ENCODE data around the gene CA5A.

CA5A gene

GRCh38 chr16:87950765-87951551, 14.6 kb upstream of the CA5A start, which contains the start of gene BANP:
Gene BANP (plus strand): TSS chr16:87951434. CDS start chr16:87975116, 23,682 bp downstream.
- H3K27ac ChIP-seq, result peak within 1 kb of the TSS; percentile 73
- no peak; the same call in 1 of the 2 replicates for TF ChIP-seq CTCF (conservative IDR thresholded peaks at IDR 0.05)

- no peak for TF ChIP-seq CTCF (conservative IDR thresholded peaks at IDR 0.05)
- no peak overlapping the region for H3K27ac ChIP-seq
Measured at GRCh38 chr16:87949071-87949744, 12.9 kb upstream of the CA5A start.

GRCh38 chr16:87948735-87949070, 12.4 kb upstream of the CA5A start:
- no peak for TF ChIP-seq CTCF (conservative IDR thresholded peaks at IDR 0.05)
- no peak overlapping the region for H3K27ac ChIP-seq

- TF ChIP-seq CTCF (conservative IDR thresholded peaks at IDR 0.05), result no peak
- no peak overlapping the region for H3K27ac ChIP-seq
Measured at GRCh38 chr16:87948119-87948545, 11.8 kb upstream of the CA5A start.

GRCh38 chr16:87947356-87948118, 11.2 kb upstream of the CA5A start:
- no peak overlapping the region for H3K27ac ChIP-seq
- no peak for TF ChIP-seq CTCF (conservative IDR thresholded peaks at IDR 0.05)

- H3K27ac ChIP-seq, result no peak overlapping the region
- no peak for TF ChIP-seq CTCF (conservative IDR thresholded peaks at IDR 0.05)
Measured at GRCh38 chr16:87946596-87947347, 10.4 kb upstream of the CA5A start.
